ENCODE results near the gene TMEM209. TPM values are rescaled to one million over a fixed set of nuclear protein-coding genes. Genes with fewer than 3 reads are reported as not detected.

Gene TMEM209
- polyA plus RNA-seq, 1 donor (not counting 4 experiments of a cell fraction or from before 2014, with no cell fraction given) = 20.0 TPM

GRCh38 chr7:130179631-130180030 lies 25.6 kb downstream of the TMEM209 start:
- Histone ChIP-seq H3K9me3 (ENCODE audit: control insufficient read depth, low read depth, low read length) (no peaks in the 10 kb centered on the region), H3K27ac (ENCODE audit: control insufficient read depth, insufficient read depth, low read length) (no peak overlapping the region), H2AFZ (ENCODE audit: control insufficient read depth, low read length) (no peak overlapping the region), H3K9ac (ENCODE audit: control insufficient read depth, extremely low read depth, insufficient read depth, low read length) (no peak overlapping the region), H3K27me3 (ENCODE audit: control insufficient read depth, extremely low read depth, insufficient read depth, low read length) (no peaks in the 10 kb centered on the region), H3K4me3 (ENCODE audit: control insufficient read depth in 2 of 3, extremely low read depth in 1 of 3, insufficient read depth in 2 of 3, low read depth in 1 of 3, low read length in 3 of 3) (no peak overlapping the region), H4K20me1 (ENCODE audit: control insufficient read depth, extremely low read depth, insufficient read depth, low read length) (no peaks in the 10 kb centered on the region), H3K79me2 (ENCODE audit: control insufficient read depth, insufficient read depth, low read length) (no peaks in the 10 kb centered on the region), H3K4me2 (ENCODE audit: control insufficient read depth, extremely low read depth, insufficient read depth, low read depth, low read length) (no peak overlapping the region), H3K36me3 (ENCODE audit: control insufficient read depth in 2 of 2, extremely low read depth in 1 of 2, insufficient read depth in 2 of 2, low read length in 2 of 2) (peaks cover 3 to 14% of the 10 kb centered on the region in 2 experiments), H3K4me1 (ENCODE audit: control insufficient read depth, extremely low read depth, insufficient read depth, low read length) (no peaks in the 10 kb centered on the region), H3K9me1 (ENCODE audit: control insufficient read depth, extremely low read depth, insufficient read depth, low read length) (no peaks in the 10 kb centered on the region)
- FAIRE-seq (no peak), DNase-seq (ENCODE audit: low read depth, low spot score) (no peak)
- dilution Hi-C loops (cut with MboI; ENCODE audit: extremely low pct_ligation_motif_present, low sequenced_read_pairs) = no loop called here
- TF ChIP-seq EZH2 (IDR thresholded peaks at IDR 0.05; ENCODE audit: low read length) = no peak

GRCh38 chr7:130178251-130178650 lies 27.0 kb downstream of the TMEM209 start:
- no peaks in the 10 kb centered on the region for H4K20me1 ChIP-seq (ENCODE audit: control insufficient read depth, extremely low read depth, insufficient read depth, low read length)
- no peak overlapping the region for H2AFZ ChIP-seq (ENCODE audit: control insufficient read depth, low read length)
- no peaks in the 10 kb centered on the region for H3K27me3 ChIP-seq (ENCODE audit: control insufficient read depth, extremely low read depth, insufficient read depth, low read length)
- H3K9me3 ChIP-seq (ENCODE audit: control insufficient read depth, low read depth, low read length) = no peaks in the 10 kb centered on the region
- no peak overlapping the region for H3K4me3 ChIP-seq (ENCODE audit: control insufficient read depth in 2 of 3, extremely low read depth in 1 of 3, insufficient read depth in 2 of 3, low read depth in 1 of 3, low read length in 3 of 3)
- peaks cover 1 to 8% of the 10 kb centered on the region in 2 experiments for H3K36me3 ChIP-seq (ENCODE audit: control insufficient read depth in 2 of 2, extremely low read depth in 1 of 2, insufficient read depth in 2 of 2, low read length in 2 of 2)
- dilution Hi-C loops (cut with MboI; ENCODE audit: extremely low pct_ligation_motif_present, low sequenced_read_pairs) = no loop called here
- no peaks in the 10 kb centered on the region for H3K9me1 ChIP-seq (ENCODE audit: control insufficient read depth, extremely low read depth, insufficient read depth, low read length)
- no peak overlapping the region for H3K27ac ChIP-seq (ENCODE audit: control insufficient read depth, insufficient read depth, low read length)
- FAIRE-seq = no peak
- TF ChIP-seq CTCF (optimal IDR thresholded peaks at IDR 0.05 in 1 of 3, IDR thresholded peaks at IDR 0.05 in 1 of 3, conservative IDR thresholded peaks at IDR 0.05 in 1 of 3; ENCODE audit: extremely low read depth in 1 of 3, insufficient read depth in 2 of 3, low read length in 3 of 3) = no peak
- TF ChIP-seq EZH2 (IDR thresholded peaks at IDR 0.05; ENCODE audit: low read length) = no peak
- no peak overlapping the region for H3K4me2 ChIP-seq (ENCODE audit: control insufficient read depth, extremely low read depth, insufficient read depth, low read depth, low read length)
- no peak for DNase-seq (ENCODE audit: low read depth, low spot score)
- H3K79me2 ChIP-seq (ENCODE audit: control insufficient read depth, insufficient read depth, low read length) = no peaks in the 10 kb centered on the region
- H3K4me1 ChIP-seq (ENCODE audit: control insufficient read depth, extremely low read depth, insufficient read depth, low read length) = no peaks in the 10 kb centered on the region
- no peak overlapping the region for H3K9ac ChIP-seq (ENCODE audit: control insufficient read depth, extremely low read depth, insufficient read depth, low read length)

Measured in keratinocyte (primary cell).